Right lobe of liver (tissue), 6 donors: ENCODE measurements around the gene AGTRAP. TPM values are rescaled to one million over a fixed set of nuclear protein-coding genes. Genes with fewer than 3 reads are reported as not detected.

Source experiments
- ATAC-seq, 4 donors: fragments of 200-7000 bp; cut with Tn5 transposase; one replicate each; pipeline ENCODE4 v1.9.1; 2020; ENCODE audit warnings: mild to moderate bottlenecking in 4 of 4, moderate library complexity in 4 of 4
- DNase-seq, 3 donors: peaks; one replicate each; pipeline ENCODE4 v3.0.0-alpha.2; 2020
- H3K27ac ChIP-seq, 3 donors: fragments of 200-600 bp; one replicate each; pipeline ENCODE4 v1.8.0; 2022
- H3K27me3 ChIP-seq, 2 donors: fragments of 200-600 bp; one replicate each; pipeline ENCODE4 v1.8.0; 2022
- H3K36me3 ChIP-seq, 4 donors: fragments of 200-600 bp; sonication (generic) in 1 of 4; one replicate each; pipeline versions ENCODE4 v1.5.1 to v1.8.0; 2017 to 2022; ENCODE audit warnings: control low read depth in 1 of 4
- H3K4me1 ChIP-seq, 4 donors: fragments of 200-600 bp; sonication (generic) in 1 of 4; one replicate each; pipeline versions ENCODE4 v1.5.1 to v1.8.0; 2017 to 2022; ENCODE audit warnings: control low read depth in 1 of 4
- H3K4me3 ChIP-seq, 3 donors: fragments of 200-600 bp; one replicate each; pipeline ENCODE4 v1.8.0; 2022
- H3K9me3 ChIP-seq, 4 donors: fragments of 200-600 bp; sonication (generic) in 1 of 4; one replicate each; pipeline versions ENCODE4 v1.5.1 to v1.8.0; 2017 to 2022; ENCODE audit warnings: control low read depth in 1 of 4
- POLR2A ChIP-seq: fragments of 450-650 bp; IDR thresholded peaks from one replicate; pipeline ENCODE4 v1.6.1; 2017; ENCODE audit warnings: antibody characterized with exemption, mild to moderate bottlenecking
- WGBS: methylation state at CpG from one replicate; pipeline ENCODE4 v1.1.6; 2018; ENCODE audit warnings: low coverage, low lambda C conversion rate; ENCODE audit not compliant: insufficient coverage; ENCODE audit errors: missing lambda C conversion rate; 5-methylcytosine and 5-hydroxymethylcytosine counted together
- intact Hi-C, 2 donors: fragments of 100-400 bp; cut with DNase I; formaldehyde crosslinking; loops; one replicate each; pipeline versions ENCODE4 v1.11.2 to v1.14.1; 2022
- total RNA-seq, 6 experiments: library from RNA; depleted of rRNA in 2 of 6; stranded (reverse); fragments of >200 nt in 2 of 6; fragmentation: NEBNext Ultra II Directional in 3 of 6; extraction: Animal tissue kit (Norgen Biotek cat#: 25700) in 3 of 6; gene quantifications; one replicate each; pipeline versions ENCODE4 v1.1.0 to v1.2.4, GENCODE V29; 2016 to 2023
- TF ChIP-seq, protein P1 (sequence below), 4 donors: fragments of 200-600 bp in 3 of 4; fragments of 450-650 bp in 1 of 4; IDR thresholded peaks; one replicate each; pipeline versions ENCODE4 v1.5.1 to v1.8.0; 2016 to 2022; ENCODE audit warnings: antibody characterized with exemption in 4 of 4, mild to moderate bottlenecking in 2 of 4
- donor health status: DM: no; HTN: yes; CAD: no.
- donor health status: DM: no; HTN: no; CAD: no.
- donor health status: DM: no; HTN: no; CAD: no.
- donor health status: DM: no; HTN: yes; CAD: no.
- donor health status: DM: no; HTN: yes; CAD: no.

AGTRAP gene
- total RNA-seq, 6 experiments from 2014 or later: 6.4 to 20.5 (median 11.4) TPM

- DNase-seq (no peak), ATAC-seq (no peak)
- Histone ChIP-seq H3K36me3 (no peaks in the 10 kb centered on the region), H3K27ac (no peak overlapping the region), H3K4me1 (no peaks in the 10 kb centered on the region), H3K9me3 (no peaks in the 10 kb centered on the region), H3K27me3 (no peaks in the 10 kb centered on the region), H3K4me3 (no peak overlapping the region)
- no peak for TF ChIP-seq POLR2A
- TF ChIP-seq, protein P1, sequence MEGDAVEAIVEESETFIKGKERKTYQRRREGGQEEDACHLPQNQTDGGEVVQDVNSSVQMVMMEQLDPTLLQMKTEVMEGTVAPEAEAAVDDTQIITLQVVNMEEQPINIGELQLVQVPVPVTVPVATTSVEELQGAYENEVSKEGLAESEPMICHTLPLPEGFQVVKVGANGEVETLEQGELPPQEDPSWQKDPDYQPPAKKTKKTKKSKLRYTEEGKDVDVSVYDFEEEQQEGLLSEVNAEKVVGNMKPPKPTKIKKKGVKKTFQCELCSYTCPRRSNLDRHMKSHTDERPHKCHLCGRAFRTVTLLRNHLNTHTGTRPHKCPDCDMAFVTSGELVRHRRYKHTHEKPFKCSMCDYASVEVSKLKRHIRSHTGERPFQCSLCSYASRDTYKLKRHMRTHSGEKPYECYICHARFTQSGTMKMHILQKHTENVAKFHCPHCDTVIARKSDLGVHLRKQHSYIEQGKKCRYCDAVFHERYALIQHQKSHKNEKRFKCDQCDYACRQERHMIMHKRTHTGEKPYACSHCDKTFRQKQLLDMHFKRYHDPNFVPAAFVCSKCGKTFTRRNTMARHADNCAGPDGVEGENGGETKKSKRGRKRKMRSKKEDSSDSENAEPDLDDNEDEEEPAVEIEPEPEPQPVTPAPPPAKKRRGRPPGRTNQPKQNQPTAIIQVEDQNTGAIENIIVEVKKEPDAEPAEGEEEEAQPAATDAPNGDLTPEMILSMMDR (IDR thresholded peaks at IDR 0.05): no peak
- WGBS: 43% methylated on average over 3 of the region's 8 CpGs
- intact Hi-C loops: no loop called here
These were observed 32.4 kb upstream of the AGTRAP start for GRCh38 chr1:11703357-11704193.

DNA sequence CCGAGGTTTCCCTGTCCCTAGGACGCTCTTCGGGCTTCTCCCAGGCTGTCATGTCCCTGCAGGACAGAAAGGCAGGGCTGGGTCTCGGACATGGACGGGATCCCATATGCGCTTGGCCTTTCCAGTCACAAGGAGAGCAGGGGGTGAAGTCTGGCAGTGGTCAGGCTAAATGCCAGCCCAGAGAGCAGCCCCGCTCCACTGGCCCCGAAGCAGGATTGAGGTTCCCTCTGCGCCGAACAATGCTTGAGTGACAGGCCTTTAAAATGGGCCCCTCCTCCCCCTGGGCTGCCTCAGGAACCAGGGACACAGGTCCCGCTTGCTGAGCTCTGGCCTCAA, 31.8 kb upstream of the AGTRAP start:
- Histone ChIP-seq H3K4me3 (no peak overlapping the region), H3K4me1 (no peaks in the 10 kb centered on the region), H3K9me3 (no peaks in the 10 kb centered on the region), H3K36me3 (no peaks in the 10 kb centered on the region), H3K27ac (no peak overlapping the region), H3K27me3 (no peaks in the 10 kb centered on the region)
- DNase-seq: no peak
- no CpG with 5 or more reads among the region's 11 CpGs for WGBS
- intact Hi-C loops: no loop called here
- TF ChIP-seq POLR2A: no peak
- TF ChIP-seq, protein P1 (IDR thresholded peaks at IDR 0.05): no peak
- no peak for ATAC-seq

GRCh38 chr1:11704691-11705475, 31.1 kb upstream of the AGTRAP start:
- DNase-seq (no peak), ATAC-seq (no peak)
- Histone ChIP-seq H3K27me3 (no peaks in the 10 kb centered on the region), H3K36me3 (no peaks in the 10 kb centered on the region), H3K4me1 (no peaks in the 10 kb centered on the region), H3K9me3 (no peaks in the 10 kb centered on the region), H3K27ac (no peak overlapping the region), H3K4me3 (no peak overlapping the region)
- 69% methylated on average over 14 of the region's 22 CpGs for WGBS
- intact Hi-C loops: no loop called here
- TF ChIP-seq POLR2A: no peak
- TF ChIP-seq, protein P1 (IDR thresholded peaks at IDR 0.05): no peak

DNA sequence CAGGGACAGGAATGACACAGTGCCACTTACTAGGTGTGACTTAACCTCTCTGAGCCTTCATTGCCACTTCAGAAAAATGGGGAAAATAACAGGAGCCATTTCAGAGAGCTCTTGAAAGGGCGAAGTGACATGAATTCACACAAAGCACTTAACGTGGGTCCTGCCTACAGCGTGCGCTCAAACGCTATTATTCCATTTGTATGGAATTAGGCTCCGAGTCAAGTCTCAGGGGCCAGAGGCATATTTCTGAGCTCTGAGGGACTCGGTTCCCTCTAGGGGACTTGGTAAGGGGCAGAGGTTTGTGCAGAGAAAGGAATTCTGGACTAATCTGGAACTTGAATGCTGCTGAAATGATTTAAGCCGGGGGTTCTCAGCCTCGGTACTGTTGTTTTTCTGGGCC, 30.3 kb upstream of the AGTRAP start:
- H3K36me3 ChIP-seq: no peaks in the 10 kb centered on the region

More for the DNA sequence above, 30.3 kb upstream of the AGTRAP start:
- DNase-seq (no peak), ATAC-seq (no peak)
- intact Hi-C loops: no loop called here
- H3K9me3 ChIP-seq: no peaks in the 10 kb centered on the region
- H3K4me3 ChIP-seq: no peak overlapping the region
- no peak overlapping the region for H3K27ac ChIP-seq
- 60% methylated on average over 1 of the region's 9 CpGs for WGBS
- H3K4me1 ChIP-seq: no peaks in the 10 kb centered on the region
- no peak for TF ChIP-seq POLR2A
- TF ChIP-seq, protein P1 (IDR thresholded peaks at IDR 0.05): no peak
- no peaks in the 10 kb centered on the region for H3K27me3 ChIP-seq
